ENCODE results near the gene HIBADH.

The HIBADH gene

DNA sequence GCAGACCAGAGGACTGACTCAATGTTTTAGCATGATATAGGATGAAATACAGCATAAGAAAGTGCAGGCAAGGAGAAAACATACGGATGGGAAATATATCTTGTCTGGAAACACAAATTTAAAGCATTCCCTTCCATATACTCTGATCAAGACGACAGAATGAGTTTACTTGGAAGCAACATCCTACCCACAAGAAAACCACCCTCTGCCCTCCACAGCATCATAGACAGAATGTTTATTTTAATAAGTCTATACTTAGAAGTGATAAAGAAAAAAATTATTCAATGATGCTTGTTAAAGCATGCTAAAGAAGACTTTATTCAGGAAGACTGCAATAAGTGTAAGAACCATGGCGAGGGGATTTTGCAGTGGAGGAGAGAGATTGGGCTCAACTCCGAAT is 32.4 kb upstream of the HIBADH start:
- H3K9me3 Mint-ChIP-seq, result no peaks in the 10 kb centered on the region
- TF ChIP-seq, protein P1, sequence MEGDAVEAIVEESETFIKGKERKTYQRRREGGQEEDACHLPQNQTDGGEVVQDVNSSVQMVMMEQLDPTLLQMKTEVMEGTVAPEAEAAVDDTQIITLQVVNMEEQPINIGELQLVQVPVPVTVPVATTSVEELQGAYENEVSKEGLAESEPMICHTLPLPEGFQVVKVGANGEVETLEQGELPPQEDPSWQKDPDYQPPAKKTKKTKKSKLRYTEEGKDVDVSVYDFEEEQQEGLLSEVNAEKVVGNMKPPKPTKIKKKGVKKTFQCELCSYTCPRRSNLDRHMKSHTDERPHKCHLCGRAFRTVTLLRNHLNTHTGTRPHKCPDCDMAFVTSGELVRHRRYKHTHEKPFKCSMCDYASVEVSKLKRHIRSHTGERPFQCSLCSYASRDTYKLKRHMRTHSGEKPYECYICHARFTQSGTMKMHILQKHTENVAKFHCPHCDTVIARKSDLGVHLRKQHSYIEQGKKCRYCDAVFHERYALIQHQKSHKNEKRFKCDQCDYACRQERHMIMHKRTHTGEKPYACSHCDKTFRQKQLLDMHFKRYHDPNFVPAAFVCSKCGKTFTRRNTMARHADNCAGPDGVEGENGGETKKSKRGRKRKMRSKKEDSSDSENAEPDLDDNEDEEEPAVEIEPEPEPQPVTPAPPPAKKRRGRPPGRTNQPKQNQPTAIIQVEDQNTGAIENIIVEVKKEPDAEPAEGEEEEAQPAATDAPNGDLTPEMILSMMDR (IDR thresholded peaks at IDR 0.05), result no peak
- H3K36me3 Mint-ChIP-seq (ENCODE audit: low read depth), result no peaks in the 10 kb centered on the region
- no peak for DNase-seq
- no peak overlapping the region for H3K4me3 Mint-ChIP-seq
- H3K27me3 Mint-ChIP-seq (ENCODE audit: low read depth, poor library complexity), result peaks cover 7% of the 10 kb centered on the region
- no peaks in the 10 kb centered on the region for H3K4me1 Mint-ChIP-seq
- no peak overlapping the region for H3K27ac Mint-ChIP-seq

DNA sequence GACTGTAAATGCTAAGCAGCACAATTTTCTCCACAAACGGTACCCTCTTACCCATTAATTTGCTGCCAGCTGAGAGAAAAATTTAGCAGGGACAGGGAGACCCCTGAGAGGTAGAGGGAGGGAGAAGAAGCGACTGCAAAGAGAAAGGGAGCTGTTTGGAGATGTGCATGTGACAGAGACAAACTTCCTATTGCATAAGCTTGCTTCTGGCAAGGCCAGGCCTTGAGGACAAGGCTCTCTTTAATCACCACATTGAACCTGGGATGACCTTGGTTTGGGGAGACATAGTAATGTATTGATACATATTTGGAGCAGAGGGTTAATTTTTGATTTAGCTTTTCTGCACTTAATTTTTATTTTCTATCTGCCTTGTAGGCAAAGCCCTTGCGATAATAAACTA is 31.1 kb upstream of the HIBADH start:
- DNase-seq, result no peak
- H3K9me3 Mint-ChIP-seq, result no peaks in the 10 kb centered on the region
- TF ChIP-seq, protein P1 (IDR thresholded peaks at IDR 0.05), result no peak
- no peak overlapping the region for H3K4me3 Mint-ChIP-seq
- H3K36me3 Mint-ChIP-seq (ENCODE audit: low read depth), result no peaks in the 10 kb centered on the region
- peaks cover 6% of the 10 kb centered on the region for H3K27me3 Mint-ChIP-seq (ENCODE audit: low read depth, poor library complexity)
- no peaks in the 10 kb centered on the region for H3K4me1 Mint-ChIP-seq
- no peak overlapping the region for H3K27ac Mint-ChIP-seq

DNA sequence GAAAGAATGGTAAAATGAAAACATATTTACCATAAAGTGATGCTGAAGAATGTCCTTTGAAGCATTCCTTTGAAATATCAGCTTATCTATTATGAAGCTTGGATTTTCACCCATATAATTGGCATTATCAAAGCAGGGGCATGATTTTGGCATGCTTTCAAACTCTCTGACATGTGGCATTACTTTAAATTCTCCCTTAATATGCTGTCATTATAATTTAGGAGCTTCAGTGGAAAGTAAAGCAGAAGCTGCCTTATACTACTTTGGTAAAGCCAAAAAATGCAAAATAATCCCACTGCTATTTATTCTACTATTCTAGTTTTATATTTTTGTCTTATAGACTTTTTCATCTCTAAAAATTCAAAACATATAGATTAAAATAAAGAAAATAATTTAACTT is 28.0 kb upstream of the HIBADH start:
- no peak for DNase-seq
- Mint-ChIP-seq H3K27me3 (ENCODE audit: low read depth, poor library complexity) (no peaks in the 10 kb centered on the region), H3K4me1 (no peaks in the 10 kb centered on the region), H3K27ac (no peak overlapping the region), H3K9me3 (peaks cover 22% of the 10 kb centered on the region), H3K4me3 (no peak overlapping the region), H3K36me3 (ENCODE audit: low read depth) (no peaks in the 10 kb centered on the region)
- TF ChIP-seq, protein P1 (IDR thresholded peaks at IDR 0.05), result no peak

DNA sequence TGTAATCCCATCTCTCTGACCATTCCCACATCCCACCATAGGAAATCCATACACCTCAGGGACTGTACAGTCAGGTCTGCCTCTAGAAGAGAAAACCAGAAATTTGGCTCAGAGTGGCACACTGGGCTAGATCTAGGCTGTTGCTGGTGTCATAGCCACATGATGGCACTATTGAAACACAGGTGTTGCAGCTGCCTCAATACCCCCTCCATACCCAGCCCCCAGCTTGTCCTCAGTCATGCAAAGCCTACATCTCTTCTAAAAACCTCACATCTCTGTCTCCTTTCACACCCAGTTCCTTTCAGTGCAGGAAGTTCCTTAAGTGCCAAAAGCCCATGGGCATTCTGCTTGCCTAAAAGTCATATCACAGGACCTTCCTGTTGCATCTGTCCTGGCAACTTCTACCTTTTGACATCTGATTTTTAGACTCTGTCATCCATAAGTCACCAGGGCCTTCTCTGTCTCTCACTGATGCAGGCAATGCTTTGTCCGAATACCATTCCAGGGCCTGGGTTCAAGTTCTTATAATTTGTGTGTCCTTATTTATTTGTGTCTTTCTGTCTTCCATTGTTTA is 27.0 kb upstream of the HIBADH start:
- no peak overlapping the region for H3K27ac Mint-ChIP-seq
- DNase-seq, result no peak

DNA sequence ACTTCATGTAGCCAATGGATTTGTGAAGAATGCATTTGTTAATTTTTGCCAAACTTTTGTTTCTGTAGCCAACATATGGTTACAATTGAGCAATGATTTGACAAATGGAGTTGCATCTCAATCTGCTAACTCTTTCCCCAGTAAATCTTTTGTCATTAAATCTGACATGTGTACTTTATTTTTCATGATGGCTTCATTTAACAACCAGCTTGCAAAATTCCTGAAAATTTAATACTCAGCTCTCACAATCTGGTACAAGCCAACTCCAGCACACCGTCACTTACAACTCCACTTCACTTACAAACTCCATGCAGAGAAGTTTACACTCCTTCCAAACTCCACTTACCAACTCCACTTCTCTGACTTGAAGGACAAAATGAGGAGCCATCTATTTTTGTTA is 26.5 kb upstream of the HIBADH start:
- Mint-ChIP-seq H3K9me3 (peaks cover 23% of the 10 kb centered on the region), H3K36me3 (ENCODE audit: low read depth) (no peaks in the 10 kb centered on the region), H3K27me3 (ENCODE audit: low read depth, poor library complexity) (no peaks in the 10 kb centered on the region), H3K27ac (no peak overlapping the region), H3K4me3 (no peak overlapping the region), H3K4me1 (no peaks in the 10 kb centered on the region)
- DNase-seq, result no peak
- TF ChIP-seq, protein P1 (IDR thresholded peaks at IDR 0.05), result no peak

More for the DNA sequence above, 27.0 kb upstream of the HIBADH start:
- no peaks in the 10 kb centered on the region for H3K27me3 Mint-ChIP-seq (ENCODE audit: low read depth, poor library complexity)
- no peaks in the 10 kb centered on the region for H3K36me3 Mint-ChIP-seq (ENCODE audit: low read depth)
- H3K4me3 Mint-ChIP-seq, result no peak overlapping the region
- TF ChIP-seq, protein P1 (IDR thresholded peaks at IDR 0.05), result no peak
- peaks cover 23% of the 10 kb centered on the region for H3K9me3 Mint-ChIP-seq
- no peaks in the 10 kb centered on the region for H3K4me1 Mint-ChIP-seq

DNA sequence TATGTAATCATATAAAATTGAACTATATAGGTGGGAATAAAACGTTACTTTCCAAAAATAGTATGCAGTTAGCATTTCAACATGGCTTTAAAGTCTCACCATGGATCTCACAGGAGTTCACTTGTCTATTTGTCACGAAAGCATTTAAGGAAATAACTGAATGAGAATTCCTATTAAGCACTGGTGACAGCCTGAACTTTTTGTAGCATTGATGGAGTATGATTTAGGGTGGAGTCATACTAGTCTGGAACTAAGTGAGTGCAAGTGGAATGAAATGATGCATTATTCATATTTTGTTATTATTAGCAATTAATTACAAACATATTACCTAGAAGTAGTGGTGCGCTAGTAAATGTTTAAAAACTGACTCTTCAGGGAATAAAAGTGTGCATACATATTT is 26.0 kb upstream of the HIBADH start:
- Mint-ChIP-seq H3K4me1 (no peaks in the 10 kb centered on the region), H3K4me3 (no peak overlapping the region), H3K9me3 (peaks cover 23% of the 10 kb centered on the region), H3K27me3 (ENCODE audit: low read depth, poor library complexity) (no peaks in the 10 kb centered on the region), H3K36me3 (ENCODE audit: low read depth) (no peaks in the 10 kb centered on the region), H3K27ac (no peak overlapping the region)
- TF ChIP-seq, protein P1 (IDR thresholded peaks at IDR 0.05), result no peak
- DNase-seq, result no peak

All from nephron progenitor cell (in vitro differentiated cells).